ENCODE data around the gene MYO1B. TPM values are rescaled to one million over a fixed set of nuclear protein-coding genes. Genes with fewer than 3 reads are reported as not detected.

Gene MYO1B
- polyA plus RNA-seq, 1 donor (not counting 4 experiments of a cell fraction or from before 2014, with no cell fraction given) = 277 TPM

GRCh38 chr2:191311627-191312026 lies 66.4 kb downstream of the MYO1B start:
- H3K36me3 ChIP-seq (ENCODE audit: control insufficient read depth in 2 of 2, extremely low read depth in 1 of 2, insufficient read depth in 2 of 2, low read length in 2 of 2) = peaks cover 3% of the 10 kb centered on the region in 2 experiments
- dilution Hi-C loops (cut with MboI; ENCODE audit: extremely low pct_ligation_motif_present, low sequenced_read_pairs) = no loop called here
- H3K9me1 ChIP-seq (ENCODE audit: control insufficient read depth, extremely low read depth, insufficient read depth, low read length) = no peaks in the 10 kb centered on the region
- no peak overlapping the region for H2AFZ ChIP-seq (ENCODE audit: control insufficient read depth, low read length)
- H3K9ac ChIP-seq (ENCODE audit: control insufficient read depth, extremely low read depth, insufficient read depth, low read length) = peak overlapping the region; percentile 39
- no peaks in the 10 kb centered on the region for H3K27me3 ChIP-seq (ENCODE audit: control insufficient read depth, extremely low read depth, insufficient read depth, low read length)
- H3K79me2 ChIP-seq (ENCODE audit: control insufficient read depth, insufficient read depth, low read length) = peaks cover 84% of the 10 kb centered on the region
- H3K4me3 ChIP-seq (ENCODE audit: control insufficient read depth in 2 of 3, extremely low read depth in 1 of 3, insufficient read depth in 2 of 3, low read depth in 1 of 3, low read length in 3 of 3) = peak overlapping the region in 2 of 3 experiments; percentile 13 to 41
- peak overlapping the region; percentile 83 for H3K27ac ChIP-seq (ENCODE audit: control insufficient read depth, insufficient read depth, low read length)
- peak overlapping the region; percentile 69 for H3K4me2 ChIP-seq (ENCODE audit: control insufficient read depth, extremely low read depth, insufficient read depth, low read depth, low read length)
- H3K4me1 ChIP-seq (ENCODE audit: control insufficient read depth, extremely low read depth, insufficient read depth, low read length) = peaks cover 75% of the 10 kb centered on the region
- FAIRE-seq (peak; percentile 74), DNase-seq (ENCODE audit: low read depth, low spot score) (peak; percentile 70)
- TF ChIP-seq EZH2 (IDR thresholded peaks at IDR 0.05; ENCODE audit: low read length) (no peak), CTCF (optimal IDR thresholded peaks at IDR 0.05 in 1 of 3, IDR thresholded peaks at IDR 0.05 in 1 of 3, conservative IDR thresholded peaks at IDR 0.05 in 1 of 3; ENCODE audit: extremely low read depth in 1 of 3, insufficient read depth in 2 of 3, low read length in 3 of 3) (no peak)
- H4K20me1 ChIP-seq (ENCODE audit: control insufficient read depth, extremely low read depth, insufficient read depth, low read length) = no peaks in the 10 kb centered on the region
- H3K9me3 ChIP-seq (ENCODE audit: control insufficient read depth, low read depth, low read length) = no peaks in the 10 kb centered on the region

GRCh38 chr2:191312163-191312562 lies 67.0 kb downstream of the MYO1B start:
- no peak overlapping the region for H2AFZ ChIP-seq (ENCODE audit: control insufficient read depth, low read length)
- H4K20me1 ChIP-seq (ENCODE audit: control insufficient read depth, extremely low read depth, insufficient read depth, low read length) = no peaks in the 10 kb centered on the region
- H3K79me2 ChIP-seq (ENCODE audit: control insufficient read depth, insufficient read depth, low read length) = peaks cover 84% of the 10 kb centered on the region
- TF ChIP-seq CTCF (optimal IDR thresholded peaks at IDR 0.05 in 1 of 3, IDR thresholded peaks at IDR 0.05 in 1 of 3, conservative IDR thresholded peaks at IDR 0.05 in 1 of 3; ENCODE audit: extremely low read depth in 1 of 3, insufficient read depth in 2 of 3, low read length in 3 of 3) (no peak), EZH2 (IDR thresholded peaks at IDR 0.05; ENCODE audit: low read length) (no peak)
- H3K27me3 ChIP-seq (ENCODE audit: control insufficient read depth, extremely low read depth, insufficient read depth, low read length) = no peaks in the 10 kb centered on the region
- peak overlapping the region; percentile 39 for H3K9ac ChIP-seq (ENCODE audit: control insufficient read depth, extremely low read depth, insufficient read depth, low read length)
- peak overlapping the region; percentile 69 for H3K4me2 ChIP-seq (ENCODE audit: control insufficient read depth, extremely low read depth, insufficient read depth, low read depth, low read length)
- H3K9me3 ChIP-seq (ENCODE audit: control insufficient read depth, low read depth, low read length) = no peaks in the 10 kb centered on the region
- no peaks in the 10 kb centered on the region for H3K9me1 ChIP-seq (ENCODE audit: control insufficient read depth, extremely low read depth, insufficient read depth, low read length)
- peak overlapping the region; percentile 83 for H3K27ac ChIP-seq (ENCODE audit: control insufficient read depth, insufficient read depth, low read length)
- peak overlapping the region in 1 of 3 experiments; percentile 41 for H3K4me3 ChIP-seq (ENCODE audit: control insufficient read depth in 2 of 3, extremely low read depth in 1 of 3, insufficient read depth in 2 of 3, low read depth in 1 of 3, low read length in 3 of 3)
- dilution Hi-C loops (cut with MboI; ENCODE audit: extremely low pct_ligation_motif_present, low sequenced_read_pairs) = no loop called here
- H3K36me3 ChIP-seq (ENCODE audit: control insufficient read depth in 2 of 2, extremely low read depth in 1 of 2, insufficient read depth in 2 of 2, low read length in 2 of 2) = peaks cover 3 to 4% of the 10 kb centered on the region in 2 experiments
- FAIRE-seq (no peak), DNase-seq (ENCODE audit: low read depth, low spot score) (no peak)
- peaks cover 75% of the 10 kb centered on the region for H3K4me1 ChIP-seq (ENCODE audit: control insufficient read depth, extremely low read depth, insufficient read depth, low read length)
